OCI-M1 (cell line): Measurements from ENCODE around the gene KRTAP10-11.
"Not testable (repeated sequence)": the region's sequence is repeated elsewhere in the genome, so short reads cannot be mapped to it uniquely, and the experiment has no call there.

Source experiments
- DNase-seq: peaks from one replicate; lab custom pipeline; 2025; lab: John Stamatoyannopoulos, UW

KRTAP10-11 gene

GRCh38 chr21:44614961-44615391 lies 31.2 kb upstream of the KRTAP10-11 start:
- DNase-seq = no peak

DNA sequence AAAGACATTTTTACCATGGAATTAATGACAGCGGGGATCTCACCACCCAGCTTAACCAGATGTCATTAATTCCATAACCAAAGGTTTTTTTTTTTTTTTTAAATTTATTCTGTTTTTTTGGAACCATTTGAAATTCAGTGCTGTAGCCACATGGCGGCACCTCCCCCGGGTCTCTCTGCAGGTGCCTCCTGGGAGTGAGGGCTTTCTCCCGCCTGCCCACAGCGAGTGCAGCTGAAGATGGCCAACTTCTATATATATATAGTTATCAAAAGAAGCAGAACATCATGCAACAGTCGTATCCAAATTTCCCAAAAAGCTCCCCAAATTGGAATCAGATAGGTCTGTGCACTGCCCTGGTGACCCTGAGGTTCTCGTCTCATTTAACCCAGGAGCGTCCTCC lies 30.7 kb upstream of the KRTAP10-11 start:
- DNase-seq = no peak

DNA sequence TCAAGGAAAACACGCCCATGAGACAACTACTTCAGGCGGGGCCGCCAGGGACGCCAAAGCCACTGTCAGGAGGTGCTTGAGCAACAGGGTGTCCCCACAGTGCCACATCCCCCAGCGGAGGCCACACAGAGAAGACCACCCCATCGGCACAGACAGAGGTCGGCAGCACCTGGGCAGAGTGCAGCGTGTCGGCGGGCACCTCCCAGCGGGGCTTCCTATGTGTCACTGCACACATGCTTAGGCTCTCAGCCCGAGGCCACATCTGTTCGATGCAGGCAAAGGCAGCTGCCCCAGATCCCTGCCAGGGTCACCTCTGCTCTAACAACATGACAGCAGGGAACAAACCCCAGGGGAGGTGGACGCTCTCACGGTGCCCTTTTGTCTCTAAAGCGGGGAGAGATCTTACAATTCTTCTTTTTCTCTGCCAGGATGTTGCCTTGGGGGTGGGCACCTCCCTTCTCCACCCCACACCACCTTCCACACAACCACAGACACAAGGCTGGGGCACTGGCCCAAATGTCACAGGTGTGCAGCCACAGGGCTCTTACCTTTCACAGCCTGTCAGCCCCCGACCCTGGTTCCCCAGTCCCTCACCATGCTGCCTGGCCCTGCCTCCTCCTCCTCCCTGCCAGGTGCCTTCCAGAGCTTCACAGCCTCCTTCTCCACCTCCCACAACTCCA lies 30.2 kb upstream of the KRTAP10-11 start:
- no peak for DNase-seq

DNA sequence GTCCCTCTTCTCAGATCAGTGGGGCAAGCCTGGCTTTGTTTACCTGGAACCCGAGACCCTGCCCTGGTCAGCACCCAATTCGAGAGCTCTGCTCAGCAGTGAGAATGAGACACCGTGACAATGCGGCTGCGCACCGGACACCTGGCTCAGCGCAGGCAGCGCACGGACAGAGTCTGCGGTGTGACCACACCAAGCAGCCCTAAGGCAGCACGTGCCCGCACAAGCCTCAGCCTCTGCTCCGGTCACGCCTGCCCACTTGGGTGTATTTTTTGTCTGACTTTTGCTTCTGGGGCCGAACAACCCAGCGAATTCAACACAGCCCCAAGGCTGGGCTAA lies 29.7 kb upstream of the KRTAP10-11 start:
- DNase-seq = no peak

DNA sequence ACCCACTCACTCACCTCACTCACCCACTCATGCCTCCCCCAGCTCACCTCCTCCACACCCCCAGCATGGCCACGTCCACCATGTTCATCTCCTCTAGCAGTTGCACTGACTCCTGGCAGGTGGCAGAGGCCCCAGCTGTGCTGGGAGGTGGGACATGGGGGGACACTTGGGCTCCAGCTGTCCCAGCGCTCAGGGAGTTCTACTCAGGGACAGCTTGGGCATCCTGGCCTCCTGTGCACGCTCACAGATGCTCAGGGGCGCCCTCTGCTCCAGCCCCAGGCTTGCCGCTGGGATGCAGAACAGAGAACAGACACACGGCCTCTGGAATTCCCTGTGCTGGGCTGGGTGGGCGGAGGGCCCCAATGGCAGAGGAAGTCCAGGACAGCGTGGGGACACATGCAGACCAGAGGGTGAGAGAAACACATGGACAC lies 29.1 kb upstream of the KRTAP10-11 start:
- no peak for DNase-seq

- peak; percentile 52 for DNase-seq
Measured at GRCh38 chr21:44618504-44618903, 27.7 kb upstream of the KRTAP10-11 start.

- no peak for DNase-seq
Measured at GRCh38 chr21:44618909-44619308, 27.3 kb upstream of the KRTAP10-11 start.

GRCh38 chr21:44619886-44620285 lies 26.3 kb upstream of the KRTAP10-11 start:
- no peak for DNase-seq

DNA sequence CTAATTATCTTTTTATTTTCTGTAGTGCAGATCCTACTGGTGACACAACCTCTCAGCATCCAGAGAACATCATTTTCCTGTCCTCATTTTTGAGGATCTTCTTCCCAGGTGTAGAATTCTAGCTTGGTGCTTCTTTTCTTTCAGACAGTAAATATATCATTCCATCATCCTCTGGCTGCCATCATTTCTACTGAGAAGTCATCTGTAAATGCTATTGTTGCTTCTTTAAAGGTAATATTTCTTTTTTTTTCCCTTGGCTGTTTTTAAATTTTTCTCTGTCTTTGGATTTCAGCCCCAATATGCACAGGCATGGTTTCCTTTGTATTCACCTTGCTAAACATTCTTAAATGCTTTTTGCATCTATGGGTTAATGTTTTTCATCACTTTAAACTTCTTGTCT lies 22.6 kb upstream of the KRTAP10-11 start:
- DNase-seq = no peak

DNA sequence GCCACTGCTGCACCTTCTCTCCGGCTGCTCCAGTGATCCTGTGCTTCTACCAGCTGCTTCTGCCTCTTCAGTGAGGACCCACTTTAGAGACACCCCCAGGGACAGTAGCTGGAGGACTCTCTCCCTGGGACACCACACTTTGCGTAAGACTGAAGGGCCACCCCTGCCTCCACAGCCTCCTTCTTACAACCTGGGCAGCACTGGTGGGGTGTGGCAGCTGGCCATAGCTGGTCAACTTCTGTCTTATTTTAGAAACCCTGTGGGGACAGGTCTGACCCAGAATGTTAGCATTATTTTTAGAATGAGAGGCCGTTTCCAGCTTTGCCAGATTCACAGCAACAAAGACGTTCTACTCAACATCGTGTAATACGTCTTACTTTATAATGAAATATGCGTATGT lies 20.5 kb upstream of the KRTAP10-11 start:
- DNase-seq = no peak

- no peak for DNase-seq
Measured at GRCh38 chr21:44626262-44626661, 20.0 kb upstream of the KRTAP10-11 start.

GRCh38 chr21:44626673-44627143 lies 19.5 kb upstream of the KRTAP10-11 start, which contains the start of gene KRTAP10-9:
Gene KRTAP10-9 (plus strand): TSS chr21:44627093. CDS start chr21:44627172, 79 bp downstream.
- no peak for DNase-seq

DNA sequence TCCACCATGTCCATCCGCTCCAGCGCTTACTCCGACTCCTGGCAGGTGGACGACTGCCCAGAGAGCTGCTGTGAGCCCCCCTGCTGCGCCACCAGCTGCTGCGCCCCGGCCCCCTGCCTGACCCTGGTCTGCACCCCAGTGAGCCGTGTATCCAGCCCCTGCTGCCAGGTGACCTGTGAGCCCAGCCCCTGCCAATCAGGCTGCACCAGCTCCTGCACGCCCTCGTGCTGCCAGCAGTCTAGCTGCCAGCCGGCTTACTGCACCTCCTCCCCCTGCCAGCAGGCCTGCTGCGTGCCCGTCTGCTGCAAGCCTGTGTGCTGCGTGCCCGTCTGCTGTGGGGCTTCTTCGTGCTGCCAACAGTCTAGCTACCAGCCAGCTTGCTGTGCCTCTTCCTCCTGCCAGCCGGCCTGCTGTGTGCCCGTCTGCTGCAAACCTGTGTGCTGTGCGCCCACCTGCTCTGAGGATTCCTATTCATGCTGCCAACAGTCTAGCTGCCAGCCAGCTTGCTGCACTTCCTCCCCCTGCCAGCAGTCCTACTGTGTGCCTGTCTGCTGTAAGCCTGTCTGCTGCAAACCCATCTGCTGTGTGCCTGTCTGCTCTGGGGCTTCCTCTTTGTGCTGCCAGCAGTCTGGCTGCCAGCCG lies 18.9 kb upstream of the KRTAP10-11 start:
- not testable (repeated sequence) for DNase-seq

DNA sequence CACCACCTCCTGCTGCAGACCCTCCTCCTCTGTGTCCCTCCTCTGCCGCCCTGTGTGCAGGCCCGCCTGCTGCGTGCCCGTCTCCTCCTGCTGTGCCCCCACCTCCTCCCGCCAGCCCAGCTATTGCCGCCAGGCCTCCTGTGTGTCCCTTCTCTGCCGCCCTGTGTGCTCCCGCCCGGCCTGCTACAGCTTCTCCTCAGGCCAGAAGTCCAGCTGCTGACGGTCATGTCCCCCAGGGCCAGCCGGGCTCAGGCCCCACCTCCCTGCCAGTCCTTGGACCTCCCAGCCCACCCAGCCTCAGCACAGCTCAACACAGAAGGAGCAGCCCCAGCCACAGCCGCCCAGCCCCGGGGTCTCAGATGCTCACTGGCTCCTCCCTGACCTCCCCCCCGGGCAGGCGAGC lies 18.4 kb upstream of the KRTAP10-11 start:
- DNase-seq = not testable (repeated sequence)

DNA sequence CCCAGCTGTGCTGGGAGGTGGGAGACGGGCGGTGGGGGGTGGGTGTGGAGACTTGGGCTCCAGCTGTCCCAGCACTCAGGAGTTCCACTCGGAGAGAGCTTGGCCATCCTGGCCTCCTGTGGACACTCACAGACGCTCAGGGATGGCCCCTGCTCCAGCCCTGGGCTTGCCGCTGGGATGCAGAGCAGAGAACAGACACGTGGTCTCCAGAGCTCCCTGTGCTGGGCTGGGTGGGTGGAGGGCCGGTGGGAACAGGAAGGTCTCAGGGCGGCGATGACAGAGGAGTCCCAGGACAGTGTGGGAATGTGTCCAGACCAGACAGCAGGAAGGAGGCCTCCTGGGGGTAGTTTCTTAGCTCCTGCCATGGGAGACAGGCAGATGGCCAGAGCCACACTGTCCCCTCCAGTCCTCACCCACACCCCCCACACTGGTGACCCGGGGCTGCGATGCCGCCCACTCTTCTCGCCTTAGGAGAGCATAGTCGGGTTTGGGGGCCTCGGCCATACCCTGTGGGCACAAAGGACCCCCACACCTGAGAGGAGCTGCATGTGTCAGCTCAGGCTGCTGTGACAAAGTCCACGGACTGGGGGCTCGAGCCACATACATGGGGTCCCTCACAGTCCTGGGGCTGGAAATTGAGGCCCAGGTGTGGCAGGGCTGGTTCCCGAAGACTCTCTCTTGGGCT lies 17.4 kb upstream of the KRTAP10-11 start:
- no peak for DNase-seq

GRCh38 chr21:44630440-44630839 lies 15.8 kb upstream of the KRTAP10-11 start:
- no peak for DNase-seq

DNA sequence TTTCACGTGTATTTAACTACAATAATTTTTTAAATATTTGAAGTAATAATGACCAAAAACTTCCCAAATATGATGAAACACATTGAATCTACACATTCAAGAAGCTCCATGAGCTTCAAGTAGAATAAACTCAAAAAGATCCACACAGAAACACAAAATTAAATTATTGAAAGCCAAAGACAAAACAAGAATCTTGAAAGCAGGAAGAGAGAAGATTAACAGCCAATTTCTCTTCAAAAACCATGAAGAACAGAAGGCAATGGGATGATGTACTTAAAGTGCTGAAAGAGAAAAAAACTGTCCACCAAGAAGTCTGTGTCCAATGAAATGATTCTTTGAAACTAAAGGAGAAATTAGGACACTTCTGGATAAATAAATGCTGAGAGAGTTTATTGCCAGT lies 14.1 kb upstream of the KRTAP10-11 start:
- DNase-seq = no peak

DNA sequence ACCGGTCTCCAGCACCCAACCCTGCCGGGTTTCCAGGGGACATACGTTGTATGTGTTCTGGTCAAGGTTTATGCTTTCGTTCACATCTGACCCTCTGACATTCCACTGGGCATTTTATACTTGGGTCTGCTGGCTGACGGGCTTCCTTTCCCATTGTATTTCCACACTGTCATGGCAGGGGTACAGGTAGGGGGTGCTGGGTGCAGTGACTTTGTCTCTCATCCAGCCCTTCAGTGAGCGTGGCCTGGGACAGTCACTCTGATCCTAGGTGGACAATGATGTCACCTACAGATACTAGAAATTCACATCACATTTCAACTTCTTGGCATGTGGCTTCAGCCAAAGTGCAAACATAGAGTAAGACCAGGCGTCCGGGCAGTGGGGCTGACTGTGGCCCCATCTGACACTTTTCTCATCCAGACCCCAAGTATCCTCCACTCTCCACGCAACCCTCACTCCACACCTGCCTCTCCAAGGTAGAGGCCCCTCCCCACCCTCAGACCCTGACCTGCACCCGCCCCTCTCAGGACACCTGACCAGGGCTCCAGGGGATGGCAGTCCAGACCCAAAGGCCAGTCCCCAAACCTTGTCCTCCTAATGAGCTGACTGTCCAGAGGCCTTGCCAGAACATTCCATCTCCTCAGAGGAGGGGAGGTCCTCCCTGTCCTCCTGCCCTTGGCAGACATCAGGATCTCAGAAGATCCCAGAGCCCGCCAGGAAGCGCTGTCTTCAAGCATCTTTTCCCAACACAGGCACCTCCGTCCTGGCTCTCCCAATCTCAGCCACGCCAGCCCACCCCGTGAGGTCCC lies 9.8 kb upstream of the KRTAP10-11 start:
- no peak for DNase-seq

GRCh38 chr21:44637018-44637850 lies 9.0 kb upstream of the KRTAP10-11 start, which contains the start of gene KRTAP10-10:
Gene KRTAP10-10 (plus strand): TSS chr21:44637356. CDS start chr21:44637418, 62 bp downstream.
- no peak for DNase-seq

DNA sequence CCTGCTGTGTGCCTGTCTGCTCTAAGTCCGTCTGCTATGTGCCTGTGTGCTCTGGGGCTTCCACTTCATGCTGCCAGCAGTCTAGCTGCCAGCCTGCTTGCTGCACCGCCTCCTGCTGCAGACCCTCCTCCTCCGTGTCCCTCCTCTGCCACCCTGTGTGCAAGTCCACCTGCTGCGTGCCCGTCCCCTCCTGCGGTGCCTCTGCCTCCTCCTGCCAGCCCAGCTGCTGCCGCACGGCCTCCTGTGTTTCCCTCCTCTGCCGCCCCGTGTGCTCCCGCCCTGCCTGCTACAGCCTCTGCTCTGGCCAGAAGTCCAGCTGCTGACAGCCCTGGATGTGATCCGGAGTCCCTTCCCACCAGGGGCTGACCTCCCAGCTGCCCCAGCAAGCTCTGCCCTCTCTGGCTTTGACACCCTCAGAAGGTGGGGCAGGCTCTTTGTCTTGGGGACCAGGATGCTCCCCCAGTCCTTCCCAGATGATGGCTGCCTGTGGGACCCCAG lies 8.3 kb upstream of the KRTAP10-11 start:
- DNase-seq = not testable (repeated sequence)
